Tibial artery (tissue), 4 donors: ENCODE results near the gene CCR3.

Source experiments
- DNase-seq, 2 donors: peaks; one replicate each; pipeline ENCODE4 v3.0.0-alpha.2; 2019
- H3K27ac ChIP-seq, 2 donors: fragments of 200-600 bp; sonication (generic) in 1 of 2; 1 replicate in 1 of 2; 2 replicates in 1 of 2; pipeline ENCODE4 v1.5.1; 2018 to 2019; ENCODE audit warnings: mild to moderate bottlenecking in 1 of 2
- H3K27me3 ChIP-seq, 2 donors: fragments of 200-600 bp; sonication (generic) in 1 of 2; one replicate each; pipeline versions ENCODE4 v1.5.1 to v1.6.0; 2016 to 2019
- H3K36me3 ChIP-seq, 3 donors: fragments of 200-600 bp; sonication (generic) in 2 of 3; one replicate each; pipeline ENCODE4 v1.5.1; 2016 to 2019; ENCODE audit warnings: mild to moderate bottlenecking in 2 of 3
- H3K4me1 ChIP-seq, 4 donors: fragments of 200-600 bp; sonication (generic) in 2 of 4; 1 replicate in 3 of 4; 2 replicates in 1 of 4; pipeline ENCODE4 v1.5.1; 2016 to 2019
- H3K4me3 ChIP-seq, 2 donors: fragments of 200-600 bp; sonication (generic) in 1 of 2; 1 replicate in 1 of 2; 2 replicates in 1 of 2; pipeline ENCODE4 v1.5.1; 2018 to 2019; ENCODE audit warnings: mild to moderate bottlenecking in 2 of 2
- H3K9me3 ChIP-seq, 3 donors: fragments of 200-600 bp; sonication (generic) in 1 of 3; one replicate each; pipeline ENCODE4 v1.5.1; 2016 to 2019
- intact Hi-C: fragments of 100-400 bp; cut with DNase I; formaldehyde crosslinking; loops from one replicate; pipeline ENCODE4 v1.15.0; 2023; ENCODE audit warnings: low total_unique reads
- TF ChIP-seq, protein P1 (sequence below), 2 experiments: fragments of 200-600 bp in 1 of 2; fragments of 450-650 bp in 1 of 2; IDR thresholded peaks; one replicate each; pipeline ENCODE4 v1.5.1; 2017 to 2019; ENCODE audit warnings: antibody characterized with exemption in 2 of 2, mild to moderate bottlenecking in 1 of 2, moderate library complexity in 1 of 2

CCR3 gene

DNA sequence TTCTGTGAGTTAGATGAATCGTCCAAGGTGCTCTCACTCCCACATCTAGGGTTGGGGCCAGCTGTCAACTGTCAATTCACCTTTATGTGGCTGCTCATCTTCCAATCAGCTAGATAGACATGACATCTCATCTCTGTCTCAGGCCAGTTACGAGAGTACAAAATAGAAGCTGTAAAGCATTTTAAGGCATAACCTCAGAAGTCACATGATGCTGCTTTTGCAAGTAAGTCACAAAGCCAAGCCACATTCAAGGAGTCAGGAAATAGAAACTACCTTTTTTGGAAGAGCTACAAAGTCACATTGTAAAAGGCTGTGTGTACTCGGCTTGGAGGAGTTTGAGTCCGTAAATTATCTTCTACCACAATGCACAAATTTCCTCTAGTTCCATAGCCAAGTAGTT is 29.1 kb upstream of the CCR3 start:
- peaks cover 0 to 6% of the 10 kb centered on the region in 2 donors for H3K27me3 ChIP-seq
- no peak overlapping the region for H3K27ac ChIP-seq
- H3K4me3 ChIP-seq, result no peak overlapping the region
- intact Hi-C loops, result no loop called here
- H3K36me3 ChIP-seq, result no peaks in the 10 kb centered on the region
- H3K4me1 ChIP-seq, result no peaks in the 10 kb centered on the region
- no peak for DNase-seq
- no peaks in the 10 kb centered on the region for H3K9me3 ChIP-seq
- TF ChIP-seq, protein P1, sequence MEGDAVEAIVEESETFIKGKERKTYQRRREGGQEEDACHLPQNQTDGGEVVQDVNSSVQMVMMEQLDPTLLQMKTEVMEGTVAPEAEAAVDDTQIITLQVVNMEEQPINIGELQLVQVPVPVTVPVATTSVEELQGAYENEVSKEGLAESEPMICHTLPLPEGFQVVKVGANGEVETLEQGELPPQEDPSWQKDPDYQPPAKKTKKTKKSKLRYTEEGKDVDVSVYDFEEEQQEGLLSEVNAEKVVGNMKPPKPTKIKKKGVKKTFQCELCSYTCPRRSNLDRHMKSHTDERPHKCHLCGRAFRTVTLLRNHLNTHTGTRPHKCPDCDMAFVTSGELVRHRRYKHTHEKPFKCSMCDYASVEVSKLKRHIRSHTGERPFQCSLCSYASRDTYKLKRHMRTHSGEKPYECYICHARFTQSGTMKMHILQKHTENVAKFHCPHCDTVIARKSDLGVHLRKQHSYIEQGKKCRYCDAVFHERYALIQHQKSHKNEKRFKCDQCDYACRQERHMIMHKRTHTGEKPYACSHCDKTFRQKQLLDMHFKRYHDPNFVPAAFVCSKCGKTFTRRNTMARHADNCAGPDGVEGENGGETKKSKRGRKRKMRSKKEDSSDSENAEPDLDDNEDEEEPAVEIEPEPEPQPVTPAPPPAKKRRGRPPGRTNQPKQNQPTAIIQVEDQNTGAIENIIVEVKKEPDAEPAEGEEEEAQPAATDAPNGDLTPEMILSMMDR (IDR thresholded peaks at IDR 0.05), result no peak

DNA sequence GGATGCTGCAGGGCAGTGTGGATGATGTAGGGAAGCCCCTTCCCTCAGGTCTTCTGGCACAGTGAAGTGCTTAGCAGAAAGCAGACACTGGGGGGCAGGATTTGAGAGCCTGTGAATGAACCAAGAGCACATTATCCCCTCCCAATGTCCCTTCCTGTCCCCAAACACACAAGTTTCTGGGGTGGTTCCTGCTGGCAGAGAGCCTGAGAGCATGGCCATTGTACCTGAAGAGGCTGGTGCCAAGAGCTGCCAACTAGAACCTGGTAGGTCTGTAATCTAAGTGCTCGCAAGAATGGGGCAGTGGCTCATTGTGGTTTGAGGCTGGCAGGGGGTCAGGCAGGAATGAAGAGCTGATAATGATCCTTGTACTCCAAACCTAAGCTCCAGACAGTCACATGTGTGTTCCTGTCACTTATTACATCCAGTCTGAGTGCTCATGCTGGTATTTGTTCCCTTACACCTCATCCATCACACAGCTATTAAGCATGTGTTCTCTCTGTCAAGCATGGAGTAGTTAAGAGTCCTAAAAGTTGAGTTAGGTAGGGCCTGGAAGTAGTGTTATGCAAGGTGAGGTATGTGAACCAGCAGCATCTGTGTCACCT is 27.4 kb upstream of the CCR3 start:
- Histone ChIP-seq H3K4me1 (no peaks in the 10 kb centered on the region), H3K36me3 (no peaks in the 10 kb centered on the region), H3K9me3 (no peaks in the 10 kb centered on the region), H3K4me3 (no peak overlapping the region), H3K27me3 (peaks cover 0 to 6% of the 10 kb centered on the region in 2 donors), H3K27ac (no peak overlapping the region)
- intact Hi-C loops, result no loop called here
- no peak for DNase-seq
- TF ChIP-seq, protein P1 (IDR thresholded peaks at IDR 0.05), result no peak

DNA sequence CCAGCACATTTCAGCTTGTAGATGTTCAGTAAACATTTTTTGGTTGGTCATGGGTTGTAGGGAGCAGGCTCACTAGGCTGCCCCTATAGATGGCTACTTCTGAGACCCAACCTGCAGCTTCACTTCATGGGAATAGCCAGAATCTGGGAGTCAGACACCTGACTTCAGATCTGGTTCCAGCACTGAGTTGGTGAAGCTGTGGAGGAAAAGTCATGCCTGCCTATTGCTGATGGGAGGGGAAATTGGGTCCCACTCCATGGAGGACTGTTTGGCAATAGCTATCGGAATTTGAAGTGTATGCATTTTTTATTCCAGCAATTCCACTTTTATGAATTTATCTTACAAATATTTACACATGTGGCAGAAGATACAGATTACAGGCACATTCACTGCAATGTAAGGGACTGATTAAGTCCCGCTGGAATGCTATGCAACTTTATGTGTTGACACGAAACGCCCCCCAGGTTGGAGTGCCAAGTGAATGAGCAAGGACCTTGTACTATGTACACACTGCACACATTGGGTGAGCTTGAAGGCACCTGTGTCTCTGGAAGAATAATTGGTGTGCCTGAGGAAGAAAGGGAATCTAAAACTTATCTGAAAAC is 26.3 kb upstream of the CCR3 start:
- TF ChIP-seq, protein P1 (IDR thresholded peaks at IDR 0.05), result no peak
- Histone ChIP-seq H3K4me1 (no peaks in the 10 kb centered on the region), H3K27me3 (peaks cover 0 to 6% of the 10 kb centered on the region in 2 donors), H3K4me3 (no peak overlapping the region), H3K36me3 (no peaks in the 10 kb centered on the region), H3K27ac (no peak overlapping the region), H3K9me3 (no peaks in the 10 kb centered on the region)
- no peak for DNase-seq
- intact Hi-C loops, result no loop called here

DNA sequence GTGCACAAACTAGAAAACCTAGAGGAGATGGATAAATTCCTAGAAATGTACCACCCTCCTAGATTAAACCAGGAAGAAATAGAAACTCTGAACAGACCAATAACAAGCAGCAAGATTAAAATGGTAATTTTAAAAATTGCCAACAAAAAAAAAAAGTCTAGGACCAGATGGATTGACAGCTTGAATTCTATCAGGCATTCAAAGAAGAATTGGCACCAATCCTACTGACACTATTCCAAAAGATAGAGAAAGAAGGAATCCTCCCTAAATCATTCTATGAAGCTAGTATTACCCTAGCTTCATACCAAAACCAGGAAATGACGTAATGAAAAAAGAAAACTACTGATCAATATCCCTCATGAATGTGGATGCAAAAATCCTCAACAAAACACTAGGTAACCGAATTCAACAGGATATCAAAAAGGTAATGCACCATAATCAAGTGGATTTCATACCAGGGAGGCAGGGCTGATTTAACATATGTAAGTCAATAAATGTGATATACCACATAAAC is 24.0 kb upstream of the CCR3 start:
- H3K9me3 ChIP-seq, result no peaks in the 10 kb centered on the region
- no peaks in the 10 kb centered on the region for H3K36me3 ChIP-seq
- intact Hi-C loops, result no loop called here
- H3K27me3 ChIP-seq, result peaks cover 0 to 10% of the 10 kb centered on the region in 2 donors
- H3K4me3 ChIP-seq, result no peak overlapping the region
- no peak for DNase-seq
- TF ChIP-seq, protein P1 (IDR thresholded peaks at IDR 0.05), result no peak
- H3K4me1 ChIP-seq, result no peaks in the 10 kb centered on the region
- no peak overlapping the region for H3K27ac ChIP-seq

DNA sequence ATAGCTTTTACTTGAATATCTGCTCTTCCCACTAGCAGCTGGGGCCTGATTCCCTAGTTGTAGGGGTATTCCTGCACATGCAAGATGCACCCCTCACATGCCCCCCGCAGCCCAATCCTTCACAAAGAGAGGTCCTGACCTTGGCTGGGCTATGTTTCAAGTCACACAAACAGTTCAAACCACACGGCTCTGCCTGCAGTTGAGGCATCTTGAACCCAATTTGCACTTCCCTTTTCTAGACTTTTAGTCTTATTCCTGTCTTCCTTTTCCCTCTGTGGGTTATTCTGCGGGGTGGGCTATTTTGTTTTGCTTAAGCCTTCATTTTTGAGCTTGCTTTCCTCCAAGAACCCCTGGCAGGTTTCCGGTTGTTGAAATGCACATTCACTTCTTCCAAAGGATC is 20.9 kb upstream of the CCR3 start:
- Histone ChIP-seq H3K9me3 (peaks cover 0 to 3% (median 0%) of the 10 kb centered on the region in 3 donors), H3K27ac (no peak overlapping the region), H3K27me3 (peaks cover 0 to 4% of the 10 kb centered on the region in 2 donors), H3K4me3 (no peak overlapping the region), H3K36me3 (no peaks in the 10 kb centered on the region), H3K4me1 (no peaks in the 10 kb centered on the region)
- TF ChIP-seq, protein P1 (IDR thresholded peaks at IDR 0.05), result no peak
- DNase-seq, result no peak
- intact Hi-C loops, result no loop called here
